ENCODE data around the gene SLCO3A1. TPM values are rescaled to one million over a fixed set of nuclear protein-coding genes. Genes with fewer than 3 reads are reported as not detected.
A peak's percentile ranks its signal among the peaks of the same experiment; 100 is the strongest.

Gene SLCO3A1
- total and polyA plus RNA-seq, 12 donors = 33.9 to 57.2 (median 46.4) TPM

DNA sequence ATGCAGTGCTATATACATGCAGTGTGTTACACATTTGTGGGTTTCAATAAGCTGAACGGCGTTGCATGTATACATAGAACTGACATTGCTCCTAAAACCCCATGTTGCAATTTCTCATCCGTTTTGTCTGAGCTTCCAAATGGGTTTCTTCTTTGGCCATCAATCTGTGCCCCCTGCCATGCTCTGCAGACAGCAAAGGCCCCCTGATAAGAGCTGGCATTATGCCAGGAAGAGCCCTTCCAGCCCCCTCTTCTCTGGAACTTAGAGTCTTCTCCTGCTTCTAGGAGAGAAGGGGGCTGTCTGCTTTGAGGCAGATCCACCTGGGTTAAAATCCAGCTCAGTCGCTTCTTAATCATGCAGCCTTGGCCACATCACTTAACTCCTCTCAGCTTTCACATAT lies 254.0 kb downstream of the SLCO3A1 start:
- no peak for ATAC-seq
- no peaks in the 10 kb centered on the region for H3K9me3 ChIP-seq
- DNase-seq = no peak
- H3K27me3 ChIP-seq = no peaks in the 10 kb centered on the region
- TF ChIP-seq CTCF (IDR thresholded peaks at IDR 0.05) = no peak
- peaks cover 0 to 51% (median 21%) of the 10 kb centered on the region in 9 donors for H3K4me1 ChIP-seq
- H3K36me3 ChIP-seq = peaks cover 0 to 42% (median 0%) of the 10 kb centered on the region in 9 donors
- 82 to 89% methylated on average over 4 of the region's 4 CpGs for WGBS, 2 donors
- no peak overlapping the region for H3K27ac ChIP-seq
- no peak overlapping the region for H3K4me3 ChIP-seq
- intact Hi-C loops (cut with DNase I) = loop anchor here in 1 of 10 donors (5.0 kb wide), 1 partner anchor 1405 kb away; no protein-coding TSS in a partner anchor

GRCh38 chr15:92109191-92109873 lies 255.8 kb downstream of the SLCO3A1 start:
- H3K4me3 ChIP-seq = no peak overlapping the region
- peak in 1 of 8 donors; percentile 16 for ATAC-seq
- peaks cover 0 to 53% (median 21%) of the 10 kb centered on the region in 9 donors for H3K4me1 ChIP-seq
- H3K27me3 ChIP-seq = no peaks in the 10 kb centered on the region
- H3K9me3 ChIP-seq = no peaks in the 10 kb centered on the region
- WGBS, 2 donors = 69 to 78% methylated on average over 11 of the region's 11 CpGs
- no peak for DNase-seq
- no peak overlapping the region for H3K27ac ChIP-seq
- intact Hi-C loops (cut with DNase I) = loop anchor here in 1 of 10 donors (5.0 kb wide), 1 partner anchor 1403 kb away; no protein-coding TSS in a partner anchor
- H3K36me3 ChIP-seq = peaks cover 0 to 49% (median 0%) of the 10 kb centered on the region in 9 donors
- no peak for TF ChIP-seq CTCF (IDR thresholded peaks at IDR 0.05)

DNA sequence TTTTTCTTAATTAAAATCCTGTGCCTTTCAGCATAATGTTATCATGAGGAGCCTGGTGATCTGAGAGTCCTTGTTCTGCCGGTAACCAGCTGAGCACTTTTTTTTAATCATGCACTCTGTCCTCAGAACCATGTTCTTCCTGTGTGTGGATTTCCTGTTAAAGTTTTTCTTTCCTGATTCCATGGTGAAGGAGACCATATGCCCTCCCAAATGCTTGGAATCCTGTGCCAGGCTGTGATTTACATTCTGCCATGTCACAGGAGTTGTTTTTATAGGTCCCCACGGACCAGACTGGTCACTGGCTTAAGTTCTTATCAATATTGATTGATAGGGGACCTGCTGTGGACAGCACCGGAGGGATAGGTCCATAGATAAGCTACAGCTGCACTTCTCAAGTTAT lies 257.8 kb downstream of the SLCO3A1 start:
- H3K27me3 ChIP-seq = no peaks in the 10 kb centered on the region
- no peak for TF ChIP-seq CTCF (IDR thresholded peaks at IDR 0.05)
- DNase-seq = no peak
- no peaks in the 10 kb centered on the region for H3K9me3 ChIP-seq
- peaks cover 0 to 45% (median 25%) of the 10 kb centered on the region in 9 donors for H3K4me1 ChIP-seq
- H3K27ac ChIP-seq = peak overlapping the region in 1 of 10 donors; percentile 58
- WGBS, 2 donors = 36 to 38% methylated on average over 3 of the region's 3 CpGs
- H3K4me3 ChIP-seq = no peak overlapping the region
- peaks cover 0 to 39% (median 0%) of the 10 kb centered on the region in 9 donors for H3K36me3 ChIP-seq
- no peak for ATAC-seq
- intact Hi-C loops (cut with DNase I) = no loop called here

- H3K4me3 ChIP-seq = no peak overlapping the region
- no peak for TF ChIP-seq CTCF (IDR thresholded peaks at IDR 0.05)
- intact Hi-C loops (cut with DNase I) = no loop called here
- no peaks in the 10 kb centered on the region for H3K9me3 ChIP-seq
- DNase-seq (no peak), ATAC-seq (peak in 1 of 8 donors; percentile 28)
- H3K4me1 ChIP-seq = peaks cover 0 to 50% (median 30%) of the 10 kb centered on the region in 9 donors
- no peaks in the 10 kb centered on the region for H3K27me3 ChIP-seq
- peak overlapping the region in 2 of 10 donors; percentile 49 to 58 for H3K27ac ChIP-seq
- WGBS, 2 donors = 77 to 81% methylated on average over 1 of the region's 1 CpG
- peaks cover 0 to 37% (median 0%) of the 10 kb centered on the region in 9 donors for H3K36me3 ChIP-seq
These were observed 258.2 kb downstream of the SLCO3A1 start for GRCh38 chr15:92111751-92112150.

Measured in heart right ventricle (tissue), 16 donors.